GM08714 (cell line): Measurements from ENCODE around the gene MBD2.

Experiments used
- H3K4me3 ChIP-seq: fragments of 200-500 bp; sonication (Bioruptor generic); 2 replicates; pipeline ENCODE4 v1.5.1; 2014; ENCODE audit warnings: mild to moderate bottlenecking, low read length, inconsistent platforms
- ZNF274 ChIP-seq: IDR thresholded peaks from 2 replicates; pipeline ENCODE4 v1.6.1; 2012; ENCODE audit warnings: mild to moderate bottlenecking, low read depth, low read length

Gene MBD2

GRCh38 chr18:54247511-54248175, 23.2 kb upstream of the MBD2 start:
- TF ChIP-seq ZNF274, result no peak

GRCh38 chr18:54242327-54242726, 17.9 kb upstream of the MBD2 start:
- no peak for TF ChIP-seq ZNF274
- H3K4me3 ChIP-seq, result no peak overlapping the region

More at GRCh38 chr18:54247511-54248175, 23.2 kb upstream of the MBD2 start:
- no peak overlapping the region for H3K4me3 ChIP-seq

- TF ChIP-seq ZNF274, result no peak
- H3K4me3 ChIP-seq, result no peak overlapping the region
These were observed 17.0 kb upstream of the MBD2 start for GRCh38 chr18:54241483-54241882.

GRCh38 chr18:54240629-54241107, 16.2 kb upstream of the MBD2 start:
- H3K4me3 ChIP-seq, result no peak overlapping the region
- TF ChIP-seq ZNF274, result no peak

GRCh38 chr18:54239601-54240000, 15.1 kb upstream of the MBD2 start:
- H3K4me3 ChIP-seq, result no peak overlapping the region
- no peak for TF ChIP-seq ZNF274

- no peak overlapping the region for H3K4me3 ChIP-seq
- no peak for TF ChIP-seq ZNF274
These were observed 14.6 kb upstream of the MBD2 start for GRCh38 chr18:54239091-54239490.

GRCh38 chr18:54238173-54238936, 13.9 kb upstream of the MBD2 start:
- no peak for TF ChIP-seq ZNF274
- no peak overlapping the region for H3K4me3 ChIP-seq

- H3K4me3 ChIP-seq, result no peak overlapping the region
- TF ChIP-seq ZNF274, result no peak
These were observed 11.4 kb upstream of the MBD2 start for GRCh38 chr18:54235871-54236270.

GRCh38 chr18:54233747-54234146, 9.3 kb upstream of the MBD2 start:
- no peak overlapping the region for H3K4me3 ChIP-seq
- TF ChIP-seq ZNF274, result no peak

GRCh38 chr18:54233228-54233625, 8.8 kb upstream of the MBD2 start:
- no peak for TF ChIP-seq ZNF274
- H3K4me3 ChIP-seq, result no peak overlapping the region

- no peak overlapping the region for H3K4me3 ChIP-seq
- TF ChIP-seq ZNF274, result no peak
These were observed 8.2 kb upstream of the MBD2 start for GRCh38 chr18:54232485-54233227.

- no peak for TF ChIP-seq ZNF274
- H3K4me3 ChIP-seq, result no peak overlapping the region
These were observed 5.1 kb upstream of the MBD2 start for GRCh38 chr18:54229421-54230059.

- no peak overlapping the region for H3K4me3 ChIP-seq
- TF ChIP-seq ZNF274, result no peak
These were observed 3.9 kb upstream of the MBD2 start for GRCh38 chr18:54228364-54228763.

- peak overlapping the region; percentile 97 for H3K4me3 ChIP-seq
- no peak for TF ChIP-seq ZNF274
These were observed 764 bp downstream of the MBD2 start for GRCh38 chr18:54223568-54224241.
